Smooth muscle cell (in vitro differentiated cells): ENCODE data around the gene CDK11B. TPM values are rescaled to one million over a fixed set of nuclear protein-coding genes. Genes with fewer than 3 reads are reported as not detected.

Source experiments
- DNase-seq: peaks from one replicate; lab custom pipeline; 2025; ENCODE audit not compliant: unreplicated experiment; lab: John Stamatoyannopoulos, UW
- H2AFZ ChIP-seq: fragments of 200-600 bp; sonication (generic); 2 replicates; pipeline ENCODE4 v1.6.0; 2016; ENCODE audit warnings: antibody characterized with exemption, low read depth, mild to moderate bottlenecking
- H3F3A ChIP-seq: fragments of 200-600 bp; sonication (generic); 2 replicates; pipeline ENCODE4 v1.6.0; 2017; ENCODE audit warnings: antibody characterized with exemption, low read depth
- H3K27ac ChIP-seq: fragments of 200-600 bp; sonication (generic); 2 replicates; pipeline ENCODE4 v1.5.1; 2016; ENCODE audit warnings: low read depth, mild to moderate bottlenecking
- H3K27me3 ChIP-seq: fragments of 200-600 bp; sonication (generic); 2 replicates; pipeline ENCODE4 v1.6.1; 2016; ENCODE audit warnings: low read depth, mild to moderate bottlenecking
- H3K36me3 ChIP-seq: fragments of 200-600 bp; sonication (generic); 2 replicates; pipeline ENCODE4 v1.5.1; 2016; ENCODE audit warnings: low read depth
- H3K4me1 ChIP-seq: fragments of 200-600 bp; sonication (generic); 2 replicates; pipeline ENCODE4 v1.5.1; 2016; ENCODE audit warnings: low read depth
- H3K4me2 ChIP-seq: fragments of 200-600 bp; sonication (generic); 2 replicates; pipeline ENCODE4 v1.6.0; 2016; ENCODE audit warnings: mild to moderate bottlenecking
- H3K4me3 ChIP-seq: fragments of 200-600 bp; sonication (generic); 2 replicates; pipeline ENCODE4 v1.5.1; 2016; ENCODE audit warnings: mild to moderate bottlenecking
- H3K79me2 ChIP-seq: fragments of 200-600 bp; sonication (generic); 2 replicates; pipeline ENCODE4 v1.6.0; 2016; ENCODE audit warnings: low read depth, mild to moderate bottlenecking
- H3K9ac ChIP-seq: fragments of 200-600 bp; sonication (generic); 2 replicates; pipeline ENCODE4 v1.6.0; 2016; ENCODE audit warnings: low read depth
- H3K9me3 ChIP-seq: fragments of 200-600 bp; sonication (generic); replicated peaks from 2 replicates; pipeline ENCODE4 v1.5.1; 2016; ENCODE audit warnings: low read depth
- H4K20me1 ChIP-seq: fragments of 200-600 bp; sonication (generic); 2 replicates; pipeline ENCODE4 v1.6.0; 2016; ENCODE audit warnings: low read depth
- WGBS: methylation state at CpG from one replicate; pipeline ENCODE4 v1.1.7; 2016; ENCODE audit warnings: low lambda C conversion rate; 5-methylcytosine and 5-hydroxymethylcytosine counted together
- polyA plus RNA-seq: library from polyadenylated mRNA; unstranded; fragments of >200 nt; fragmentation: Nextera tagmentation; extraction: Ambion mirVana; gene quantifications from 2 replicates; pipeline ENCODE4 v1.2.1, GENCODE V29; 2016
- total RNA-seq: library from RNA; depleted of rRNA; stranded (reverse); fragments of >200 nt; gene quantifications from 2 replicates; pipeline ENCODE4 v1.2.3, GENCODE V29; 2014
- TF ChIP-seq, protein P1 (sequence below): fragments of 200-600 bp; sonication (generic); IDR thresholded peaks from 2 replicates; pipeline ENCODE4 v1.5.1; 2017; ENCODE audit warnings: borderline replicate concordance, mild to moderate bottlenecking, antibody characterized with exemption; ENCODE audit not compliant: insufficient read depth, poor library complexity, severe bottlenecking

Gene CDK11B
- total and polyA plus RNA-seq, 2 experiments from 2014 or later = 13.7 to 15.6 TPM

DNA sequence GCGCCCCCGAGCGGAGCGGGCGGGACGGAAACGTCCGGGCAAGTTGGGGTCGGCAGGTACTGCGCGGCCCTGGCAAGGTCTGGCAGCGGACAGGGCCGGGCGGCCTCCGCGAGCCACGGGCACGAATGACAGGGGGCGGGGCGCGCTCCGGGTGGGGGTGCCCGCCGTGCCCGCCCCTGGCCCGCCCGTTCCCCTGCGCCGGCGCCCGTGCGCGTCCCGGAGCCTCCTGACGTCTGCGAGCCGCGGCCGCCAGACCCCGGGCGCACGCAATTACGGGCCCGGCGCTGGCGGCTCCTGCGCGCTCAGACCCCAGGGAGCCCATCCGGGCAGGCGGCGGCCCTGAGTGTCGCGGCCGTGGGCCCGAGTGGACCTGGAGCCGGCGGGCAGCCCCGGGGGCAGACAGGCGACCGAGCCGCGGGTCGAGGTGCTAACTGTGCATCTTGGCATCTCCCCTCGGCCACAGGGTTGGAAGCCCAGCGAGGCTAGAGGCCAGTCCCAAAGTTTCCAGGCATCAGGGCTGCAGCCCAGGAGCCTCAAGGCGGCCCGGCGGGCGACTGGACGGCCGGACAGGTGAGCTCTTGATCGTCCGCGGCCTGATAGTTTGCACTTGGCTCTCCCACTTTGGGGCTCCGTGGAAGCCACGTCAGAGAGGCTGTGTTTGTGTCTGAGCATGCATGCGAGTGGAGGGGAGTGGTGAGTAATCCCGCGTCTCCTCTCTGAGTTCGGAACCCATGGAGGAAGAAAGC, 42.6 kb downstream of the CDK11B start:
- TF ChIP-seq, protein P1, sequence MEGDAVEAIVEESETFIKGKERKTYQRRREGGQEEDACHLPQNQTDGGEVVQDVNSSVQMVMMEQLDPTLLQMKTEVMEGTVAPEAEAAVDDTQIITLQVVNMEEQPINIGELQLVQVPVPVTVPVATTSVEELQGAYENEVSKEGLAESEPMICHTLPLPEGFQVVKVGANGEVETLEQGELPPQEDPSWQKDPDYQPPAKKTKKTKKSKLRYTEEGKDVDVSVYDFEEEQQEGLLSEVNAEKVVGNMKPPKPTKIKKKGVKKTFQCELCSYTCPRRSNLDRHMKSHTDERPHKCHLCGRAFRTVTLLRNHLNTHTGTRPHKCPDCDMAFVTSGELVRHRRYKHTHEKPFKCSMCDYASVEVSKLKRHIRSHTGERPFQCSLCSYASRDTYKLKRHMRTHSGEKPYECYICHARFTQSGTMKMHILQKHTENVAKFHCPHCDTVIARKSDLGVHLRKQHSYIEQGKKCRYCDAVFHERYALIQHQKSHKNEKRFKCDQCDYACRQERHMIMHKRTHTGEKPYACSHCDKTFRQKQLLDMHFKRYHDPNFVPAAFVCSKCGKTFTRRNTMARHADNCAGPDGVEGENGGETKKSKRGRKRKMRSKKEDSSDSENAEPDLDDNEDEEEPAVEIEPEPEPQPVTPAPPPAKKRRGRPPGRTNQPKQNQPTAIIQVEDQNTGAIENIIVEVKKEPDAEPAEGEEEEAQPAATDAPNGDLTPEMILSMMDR = no peak
- Histone ChIP-seq H3K4me2 (peak overlapping the region; percentile 91), H3K79me2 (peaks cover 40% of the 10 kb centered on the region), H3F3A (no peaks in the 10 kb centered on the region), H3K27ac (peak overlapping the region; percentile 100), H3K36me3 (no peaks in the 10 kb centered on the region), H3K4me1 (peaks cover 15% of the 10 kb centered on the region), H4K20me1 (peaks cover 67% of the 10 kb centered on the region), H2AFZ (no peak overlapping the region), H3K9ac (peak overlapping the region; percentile 100), H3K9me3 (no peaks in the 10 kb centered on the region), H3K27me3 (no peaks in the 10 kb centered on the region), H3K4me3 (peak overlapping the region; percentile 97)
- 11% methylated on average over 32 of the region's 80 CpGs for WGBS
- no peak for DNase-seq

DNA sequence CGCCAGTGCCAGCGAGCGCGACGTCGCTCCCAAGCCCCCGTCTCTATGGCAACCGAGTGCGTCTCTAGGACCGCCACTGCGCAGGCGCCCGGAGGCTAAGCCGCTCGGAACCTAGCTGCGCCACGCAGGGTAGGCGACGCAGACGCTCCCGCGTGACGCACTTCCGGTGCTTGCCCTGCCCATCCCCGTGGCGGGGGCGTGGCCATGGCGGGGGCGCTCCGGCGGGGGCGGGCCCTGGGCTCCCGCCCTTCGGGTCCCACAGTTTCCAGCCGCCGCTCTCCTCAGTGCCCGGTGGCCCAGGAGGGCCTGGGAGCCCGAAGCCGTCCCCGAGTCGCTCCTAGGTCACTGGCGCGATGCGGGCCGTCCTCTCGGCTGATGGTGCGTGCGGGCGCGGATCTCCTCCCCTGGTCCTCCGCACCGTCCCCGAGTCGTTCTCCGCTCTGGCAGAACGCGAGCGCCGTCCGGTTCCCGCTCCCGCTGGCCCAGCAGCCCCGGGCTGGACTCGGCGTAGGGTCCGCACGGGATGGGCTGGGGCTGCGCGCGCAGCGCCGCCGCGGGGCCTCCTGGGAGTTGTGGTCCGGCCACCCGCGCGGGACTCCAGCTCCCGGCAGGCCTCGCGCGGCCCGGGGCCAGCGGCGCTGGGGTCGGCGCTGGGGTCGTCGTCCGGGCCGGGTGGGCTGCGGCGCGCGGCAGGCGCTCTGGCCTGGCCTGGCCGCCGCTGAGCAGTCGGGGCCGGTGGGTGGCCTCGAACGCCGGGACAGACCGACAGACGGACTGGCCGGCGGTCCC, 43.4 kb downstream of the CDK11B start, which contains the start of gene MIB2:
MIB2 (plus strand) TSS at position 245 of the 789 bp plus-strand sequence. CDS start 7,953 bp downstream, outside the sequence.
- TF ChIP-seq, protein P1 = no peak

DNA sequence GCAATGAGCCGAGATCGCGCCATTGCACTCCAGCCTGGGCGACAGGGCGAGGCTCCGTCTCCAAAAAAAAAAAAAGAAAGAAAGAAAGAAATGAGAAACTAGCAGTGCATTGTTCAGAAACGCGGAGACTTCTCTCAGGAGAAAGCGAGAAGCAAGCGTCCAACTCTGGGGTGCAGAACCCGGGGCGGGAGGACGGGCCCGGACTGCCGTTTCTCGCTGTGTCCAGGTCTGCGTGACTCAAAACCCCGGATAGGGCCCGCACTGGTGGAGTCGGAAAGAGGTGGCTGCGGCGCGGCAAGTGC, 43.9 kb downstream of the CDK11B start:
- H3F3A ChIP-seq = peaks cover 4% of the 10 kb centered on the region
- H3K36me3 ChIP-seq = no peaks in the 10 kb centered on the region
- H3K9me3 ChIP-seq = no peaks in the 10 kb centered on the region
- peaks cover 54% of the 10 kb centered on the region for H4K20me1 ChIP-seq
- peak overlapping the region; percentile 97 for H3K4me3 ChIP-seq
- peaks cover 40% of the 10 kb centered on the region for H3K79me2 ChIP-seq
- peak overlapping the region; percentile 100 for H3K27ac ChIP-seq
- no peak overlapping the region for H2AFZ ChIP-seq
- peak overlapping the region; percentile 100 for H3K9ac ChIP-seq
- 3% methylated on average over 23 of the region's 23 CpGs for WGBS
- DNase-seq = no peak
- peaks cover 15% of the 10 kb centered on the region for H3K4me1 ChIP-seq
- TF ChIP-seq, protein P1 = no peak
- H3K27me3 ChIP-seq = no peaks in the 10 kb centered on the region
- peak overlapping the region; percentile 91 for H3K4me2 ChIP-seq

More for the DNA sequence above, 43.4 kb downstream of the CDK11B start, which contains the start of gene MIB2:
- Histone ChIP-seq H2AFZ (no peak within 1 kb of the TSS), H3K4me1 (peaks cover 15% of the 10 kb centered on the region), H3K79me2 (peaks cover 40% of the 10 kb centered on the region), H3K4me2 (peak within 1 kb of the TSS; percentile 91), H3K4me3 (peak within 1 kb of the TSS; percentile 97), H3K27me3 (no peaks in the 10 kb centered on the region), H3F3A (peaks cover 4% of the 10 kb centered on the region), H3K9ac (peak within 1 kb of the TSS; percentile 100), H3K9me3 (no peaks in the 10 kb centered on the region), H3K27ac (peak within 1 kb of the TSS; percentile 100), H4K20me1 (peaks cover 59% of the 10 kb centered on the region), H3K36me3 (no peaks in the 10 kb centered on the region)
- under 1% methylated on average over 83 of the region's 107 CpGs for WGBS
- DNase-seq = peak; percentile 97
